Neural crest cell (in vitro differentiated cells): ENCODE results near the gene CALML3. TPM values are rescaled to one million over a fixed set of nuclear protein-coding genes. Genes with fewer than 3 reads are reported as not detected.

Experiments used
- DNase-seq: peaks from one replicate; pipeline ENCODE4 v3.0.0; 2021; ENCODE audit warnings: low read depth, mixed read lengths, low spot score
- H3K27ac Mint-ChIP-seq: one replicate; pipeline ENCODE4 v1.8.0; 2021; ENCODE audit warnings: mild to moderate bottlenecking, mixed read lengths; ENCODE audit not compliant: unreplicated experiment
- H3K27me3 Mint-ChIP-seq: 2 replicates; pipeline ENCODE4 v1.8.0; 2021; ENCODE audit warnings: low read depth, mild to moderate bottlenecking, mixed read lengths
- H3K36me3 Mint-ChIP-seq: 2 replicates; pipeline ENCODE4 v1.8.0; 2021; ENCODE audit warnings: low read depth, mild to moderate bottlenecking, mixed read lengths
- H3K4me1 Mint-ChIP-seq: 2 replicates; pipeline ENCODE4 v1.8.0; 2021; ENCODE audit warnings: mixed read lengths
- H3K4me3 Mint-ChIP-seq: one replicate; pipeline ENCODE4 v1.8.0; 2021; ENCODE audit warnings: mild to moderate bottlenecking, mixed read lengths
- H3K9me3 Mint-ChIP-seq: 2 replicates; pipeline ENCODE4 v1.8.0; 2021; ENCODE audit warnings: mixed read lengths
- CTCF ChIP-seq: fragments of 200-600 bp; sonication (generic); conservative IDR thresholded peaks from 2 replicates; pipeline ENCODE4 v1.5.0; 2021; ENCODE audit warnings: antibody characterized with exemption, mild to moderate bottlenecking
- total RNA-seq: library from RNA; stranded (reverse); gene quantifications from 2 replicates; pipeline ENCODE4 v1.2.1, GENCODE V29; 2021

CALML3 gene
- total RNA-seq, 1 donor from 2014 or later = not detected

- no peak for DNase-seq
- no peak overlapping the region for H3K27ac Mint-ChIP-seq
These were observed 7.0 kb downstream of the CALML3 start for GRCh38 chr10:5531558-5532306.

DNA sequence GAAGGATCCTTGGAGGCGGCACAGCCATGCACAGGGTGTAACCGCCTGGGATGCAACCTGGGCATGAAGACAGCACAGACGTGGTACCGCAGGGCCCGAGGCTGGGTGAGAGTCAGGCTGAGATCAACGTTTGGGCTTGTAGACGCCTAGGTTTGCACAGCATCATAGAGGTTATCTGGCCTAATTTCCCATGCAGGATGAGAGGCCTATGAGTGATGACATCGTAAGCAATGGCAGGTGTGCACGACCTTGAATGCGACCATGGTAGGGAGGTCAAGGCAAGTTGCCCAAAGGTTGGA, 7.5 kb downstream of the CALML3 start:
- no peaks in the 10 kb centered on the region for H3K36me3 Mint-ChIP-seq
- no peak overlapping the region for H3K4me3 Mint-ChIP-seq
- no peaks in the 10 kb centered on the region for H3K27me3 Mint-ChIP-seq
- TF ChIP-seq CTCF = no peak
- peaks cover 6% of the 10 kb centered on the region for H3K4me1 Mint-ChIP-seq
- DNase-seq = no peak
- H3K27ac Mint-ChIP-seq = no peak overlapping the region
- peaks cover 3% of the 10 kb centered on the region for H3K9me3 Mint-ChIP-seq

More at GRCh38 chr10:5531558-5532306, 7.0 kb downstream of the CALML3 start:
- H3K36me3 Mint-ChIP-seq = no peaks in the 10 kb centered on the region
- H3K27me3 Mint-ChIP-seq = no peaks in the 10 kb centered on the region
- no peak for TF ChIP-seq CTCF
- peaks cover 6% of the 10 kb centered on the region for H3K4me1 Mint-ChIP-seq
- no peak overlapping the region for H3K4me3 Mint-ChIP-seq
- H3K9me3 Mint-ChIP-seq = peaks cover 3% of the 10 kb centered on the region

DNA sequence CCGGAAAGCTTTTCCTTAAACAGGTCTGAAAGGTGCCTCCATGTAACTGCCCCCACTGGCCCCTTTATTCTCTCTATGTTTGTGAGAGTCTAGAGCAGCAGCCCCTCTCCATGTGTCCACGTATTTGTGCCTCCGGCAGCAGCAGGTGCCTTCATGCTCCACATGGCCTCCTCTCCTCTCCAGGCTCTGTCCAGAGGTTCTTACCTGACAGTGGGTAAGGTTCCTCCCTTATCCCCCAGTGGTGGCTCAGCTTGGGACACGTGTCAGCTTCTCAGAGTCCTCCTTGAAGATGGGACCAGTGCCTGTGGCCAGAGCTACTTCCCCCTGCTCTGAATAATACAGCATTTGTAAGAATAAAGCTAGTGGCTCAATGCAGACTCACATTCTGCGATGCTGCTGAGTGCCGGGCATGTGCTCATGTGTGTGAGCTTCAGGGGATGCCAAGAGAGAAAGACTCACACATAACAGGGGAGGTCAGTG, 7.9 kb downstream of the CALML3 start:
- H3K27me3 Mint-ChIP-seq = no peaks in the 10 kb centered on the region
- H3K4me3 Mint-ChIP-seq = no peak overlapping the region
- H3K4me1 Mint-ChIP-seq = peaks cover 6% of the 10 kb centered on the region
- no peak overlapping the region for H3K27ac Mint-ChIP-seq
- H3K9me3 Mint-ChIP-seq = peaks cover 3% of the 10 kb centered on the region
- no peak for DNase-seq
- no peak for TF ChIP-seq CTCF
- H3K36me3 Mint-ChIP-seq = no peaks in the 10 kb centered on the region

- H3K27ac Mint-ChIP-seq = no peak overlapping the region
- H3K27me3 Mint-ChIP-seq = no peaks in the 10 kb centered on the region
- no peak for TF ChIP-seq CTCF
- DNase-seq = no peak
- H3K4me3 Mint-ChIP-seq = no peak overlapping the region
- H3K9me3 Mint-ChIP-seq = peaks cover 3% of the 10 kb centered on the region
- no peaks in the 10 kb centered on the region for H3K36me3 Mint-ChIP-seq
- peaks cover 6% of the 10 kb centered on the region for H3K4me1 Mint-ChIP-seq
These were observed 8.5 kb downstream of the CALML3 start for GRCh38 chr10:5533098-5533731.

DNA sequence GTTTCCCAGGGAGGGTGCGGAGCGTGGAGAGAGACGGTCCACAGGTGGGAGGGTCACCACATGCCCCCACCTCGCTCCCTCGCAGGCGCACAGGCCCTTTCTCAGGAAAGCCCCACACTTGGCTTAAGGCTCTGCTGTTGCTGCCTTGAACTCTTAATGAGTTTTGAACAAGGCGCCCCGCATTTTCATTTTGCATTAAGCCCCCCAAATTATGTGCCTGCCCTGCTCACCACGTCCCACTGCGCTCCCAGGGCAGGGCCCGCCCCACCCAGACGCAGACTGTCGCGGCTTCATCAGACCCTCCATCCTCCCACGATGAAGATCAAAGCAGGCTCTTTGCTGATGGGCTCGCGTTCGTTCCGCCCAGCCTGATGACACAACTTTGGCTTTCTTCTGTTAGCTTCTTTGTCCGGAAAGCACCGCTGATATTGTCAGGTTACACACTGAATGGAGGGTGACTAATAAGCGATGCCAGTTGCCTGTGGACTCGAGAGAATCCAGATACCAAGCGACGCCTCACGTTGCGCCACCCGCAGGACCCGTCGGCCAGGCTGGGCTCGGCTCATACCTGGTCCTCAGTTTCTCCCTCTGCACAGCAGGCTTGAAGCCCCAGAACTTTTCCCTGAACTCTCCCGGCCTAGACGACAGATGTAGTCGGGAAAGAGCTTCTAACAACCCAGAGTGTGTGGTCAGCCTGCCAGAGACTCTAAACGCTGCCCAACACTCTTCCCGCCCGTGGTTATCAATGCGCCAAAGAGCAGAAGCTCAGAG, 9.5 kb downstream of the CALML3 start:
- Mint-ChIP-seq H3K36me3 (no peaks in the 10 kb centered on the region), H3K27me3 (no peaks in the 10 kb centered on the region), H3K27ac (no peak overlapping the region), H3K4me1 (peaks cover 13% of the 10 kb centered on the region), H3K9me3 (peaks cover 3% of the 10 kb centered on the region), H3K4me3 (no peak overlapping the region)
- DNase-seq = no peak
- TF ChIP-seq CTCF = no peak
